Measurements from ENCODE around the gene LRP6. TPM values are rescaled to one million over a fixed set of nuclear protein-coding genes. Genes with fewer than 3 reads are reported as not detected.

The LRP6 gene
- polyA plus RNA-seq, 1 donor from 2014 or later: 33.5 TPM

GRCh38 chr12:12209043-12209442 is 57.8 kb downstream of the LRP6 start:
- H3K27me3 ChIP-seq (ENCODE audit: insufficient read depth, low read depth, low read length): no peaks in the 10 kb centered on the region
- H3K4me3 ChIP-seq (ENCODE audit: low read length): no peak overlapping the region
- H2AFZ ChIP-seq (ENCODE audit: low read depth, low read length): no peak overlapping the region
- H3F3A ChIP-seq (ENCODE audit: insufficient read depth, low read length, poor library complexity, severe bottlenecking): no peaks in the 10 kb centered on the region
- H3K9me3 ChIP-seq (ENCODE audit: low read length): no peaks in the 10 kb centered on the region
- no peaks in the 10 kb centered on the region for H4K20me1 ChIP-seq (ENCODE audit: insufficient read depth)
- no peak overlapping the region for H3K27ac ChIP-seq (ENCODE audit: low read length)
- no peaks in the 10 kb centered on the region for H3K36me3 ChIP-seq (ENCODE audit: insufficient read depth, low read length)
- H3K79me2 ChIP-seq (replicated peaks; ENCODE audit: insufficient read depth, low read length): peaks cover 68% of the 10 kb centered on the region
- H3K4me2 ChIP-seq (ENCODE audit: low read length): no peak overlapping the region
- no peak for TF ChIP-seq TAF1 (IDR thresholded peaks at IDR 0.05; ENCODE audit: low read depth)
- no peaks in the 10 kb centered on the region for H3K9me2 ChIP-seq (ENCODE audit: insufficient read depth, low read length)
- no peak overlapping the region for H3K9ac ChIP-seq (ENCODE audit: low read length)

DNA sequence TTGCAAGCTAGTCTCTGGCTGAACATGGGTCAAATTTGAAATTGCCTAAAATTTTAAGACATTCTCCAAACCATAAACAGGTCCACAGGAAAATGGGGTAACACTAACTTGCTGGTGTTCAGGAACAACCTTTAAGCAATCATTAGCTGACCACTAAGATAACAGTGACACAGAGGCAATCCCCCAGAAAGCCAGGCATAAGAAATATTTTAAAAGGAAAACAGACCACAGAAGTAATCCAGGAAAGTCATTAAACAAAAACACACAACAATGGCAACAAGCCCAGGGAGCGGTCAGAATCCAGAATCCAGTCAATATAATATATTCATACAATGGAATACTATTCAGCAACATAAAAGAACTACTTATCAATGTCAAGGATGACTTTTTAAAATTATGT is 59.1 kb downstream of the LRP6 start:
- no peaks in the 10 kb centered on the region for H3F3A ChIP-seq (ENCODE audit: insufficient read depth, low read length, poor library complexity, severe bottlenecking)
- H3K27ac ChIP-seq (ENCODE audit: low read length): no peak overlapping the region
- peaks cover 65% of the 10 kb centered on the region for H3K79me2 ChIP-seq (replicated peaks; ENCODE audit: insufficient read depth, low read length)
- H3K4me2 ChIP-seq (ENCODE audit: low read length): no peak overlapping the region
- no peaks in the 10 kb centered on the region for H4K20me1 ChIP-seq (ENCODE audit: insufficient read depth)
- H2AFZ ChIP-seq (ENCODE audit: low read depth, low read length): no peak overlapping the region
- no peaks in the 10 kb centered on the region for H3K9me2 ChIP-seq (ENCODE audit: insufficient read depth, low read length)
- H3K9ac ChIP-seq (ENCODE audit: low read length): no peak overlapping the region
- H3K36me3 ChIP-seq (ENCODE audit: insufficient read depth, low read length): no peaks in the 10 kb centered on the region
- TF ChIP-seq, protein P1, sequence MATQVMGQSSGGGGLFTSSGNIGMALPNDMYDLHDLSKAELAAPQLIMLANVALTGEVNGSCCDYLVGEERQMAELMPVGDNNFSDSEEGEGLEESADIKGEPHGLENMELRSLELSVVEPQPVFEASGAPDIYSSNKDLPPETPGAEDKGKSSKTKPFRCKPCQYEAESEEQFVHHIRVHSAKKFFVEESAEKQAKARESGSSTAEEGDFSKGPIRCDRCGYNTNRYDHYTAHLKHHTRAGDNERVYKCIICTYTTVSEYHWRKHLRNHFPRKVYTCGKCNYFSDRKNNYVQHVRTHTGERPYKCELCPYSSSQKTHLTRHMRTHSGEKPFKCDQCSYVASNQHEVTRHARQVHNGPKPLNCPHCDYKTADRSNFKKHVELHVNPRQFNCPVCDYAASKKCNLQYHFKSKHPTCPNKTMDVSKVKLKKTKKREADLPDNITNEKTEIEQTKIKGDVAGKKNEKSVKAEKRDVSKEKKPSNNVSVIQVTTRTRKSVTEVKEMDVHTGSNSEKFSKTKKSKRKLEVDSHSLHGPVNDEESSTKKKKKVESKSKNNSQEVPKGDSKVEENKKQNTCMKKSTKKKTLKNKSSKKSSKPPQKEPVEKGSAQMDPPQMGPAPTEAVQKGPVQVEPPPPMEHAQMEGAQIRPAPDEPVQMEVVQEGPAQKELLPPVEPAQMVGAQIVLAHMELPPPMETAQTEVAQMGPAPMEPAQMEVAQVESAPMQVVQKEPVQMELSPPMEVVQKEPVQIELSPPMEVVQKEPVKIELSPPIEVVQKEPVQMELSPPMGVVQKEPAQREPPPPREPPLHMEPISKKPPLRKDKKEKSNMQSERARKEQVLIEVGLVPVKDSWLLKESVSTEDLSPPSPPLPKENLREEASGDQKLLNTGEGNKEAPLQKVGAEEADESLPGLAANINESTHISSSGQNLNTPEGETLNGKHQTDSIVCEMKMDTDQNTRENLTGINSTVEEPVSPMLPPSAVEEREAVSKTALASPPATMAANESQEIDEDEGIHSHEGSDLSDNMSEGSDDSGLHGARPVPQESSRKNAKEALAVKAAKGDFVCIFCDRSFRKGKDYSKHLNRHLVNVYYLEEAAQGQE (IDR thresholded peaks at IDR 0.05; ENCODE audit: borderline replicate concordance): no peak
- TF ChIP-seq, protein P2, sequence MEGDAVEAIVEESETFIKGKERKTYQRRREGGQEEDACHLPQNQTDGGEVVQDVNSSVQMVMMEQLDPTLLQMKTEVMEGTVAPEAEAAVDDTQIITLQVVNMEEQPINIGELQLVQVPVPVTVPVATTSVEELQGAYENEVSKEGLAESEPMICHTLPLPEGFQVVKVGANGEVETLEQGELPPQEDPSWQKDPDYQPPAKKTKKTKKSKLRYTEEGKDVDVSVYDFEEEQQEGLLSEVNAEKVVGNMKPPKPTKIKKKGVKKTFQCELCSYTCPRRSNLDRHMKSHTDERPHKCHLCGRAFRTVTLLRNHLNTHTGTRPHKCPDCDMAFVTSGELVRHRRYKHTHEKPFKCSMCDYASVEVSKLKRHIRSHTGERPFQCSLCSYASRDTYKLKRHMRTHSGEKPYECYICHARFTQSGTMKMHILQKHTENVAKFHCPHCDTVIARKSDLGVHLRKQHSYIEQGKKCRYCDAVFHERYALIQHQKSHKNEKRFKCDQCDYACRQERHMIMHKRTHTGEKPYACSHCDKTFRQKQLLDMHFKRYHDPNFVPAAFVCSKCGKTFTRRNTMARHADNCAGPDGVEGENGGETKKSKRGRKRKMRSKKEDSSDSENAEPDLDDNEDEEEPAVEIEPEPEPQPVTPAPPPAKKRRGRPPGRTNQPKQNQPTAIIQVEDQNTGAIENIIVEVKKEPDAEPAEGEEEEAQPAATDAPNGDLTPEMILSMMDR (IDR thresholded peaks at IDR 0.05; ENCODE audit: poor library complexity, severe bottlenecking): no peak
- TF ChIP-seq SMC3 (conservative IDR thresholded peaks at IDR 0.05; ENCODE audit: poor library complexity) (no peak), POLR2AphosphoS5 (IDR thresholded peaks at IDR 0.05) (no peak), RAD21 (conservative IDR thresholded peaks at IDR 0.05) (no peak), EP300 (conservative IDR thresholded peaks at IDR 0.05; ENCODE audit: poor library complexity, severe bottlenecking) (no peak), MXI1 (conservative IDR thresholded peaks at IDR 0.05; ENCODE audit: poor library complexity, severe bottlenecking) (no peak), EZH2 (IDR thresholded peaks at IDR 0.05; ENCODE audit: borderline replicate concordance, insufficient read depth, low read length, poor library complexity, severe bottlenecking) (no peak), TAF1 (IDR thresholded peaks at IDR 0.05; ENCODE audit: low read depth) (no peak)
- H3K27me3 ChIP-seq (ENCODE audit: insufficient read depth, low read depth, low read length): no peaks in the 10 kb centered on the region
- no peak overlapping the region for H3K4me3 ChIP-seq (ENCODE audit: low read length)
- no peaks in the 10 kb centered on the region for H3K9me3 ChIP-seq (ENCODE audit: low read length)
